ENCODE data around the gene CAPN11. TPM values are rescaled to one million over a fixed set of nuclear protein-coding genes. Genes with fewer than 3 reads are reported as not detected.

Gene CAPN11
- total and polyA plus RNA-seq, 9 of the 15 experiments (the other 6 are each of a cell fraction or from before 2014, with no cell fraction given) = 0.03 to 0.61 (median 0.17) TPM; not detected in 1

- BruUV-seq (replicated peaks) = no TSS peak
- Histone ChIP-seq H3K36me3 (ENCODE audit: control insufficient read depth, insufficient read depth, low read length) (no peaks in the 10 kb centered on the region), H3K9me3 (replicated peaks; ENCODE audit: control insufficient read depth, insufficient read depth, low read depth, low read length) (no peaks in the 10 kb centered on the region), H4K20me1 (replicated peaks; ENCODE audit: control insufficient read depth, insufficient read depth, low read length) (no peaks in the 10 kb centered on the region), H3K9me1 (ENCODE audit: control insufficient read depth, insufficient read depth, low read length) (no peaks in the 10 kb centered on the region), H2AFZ (ENCODE audit: low read depth, low read length) (no peak overlapping the region), H3K79me2 (ENCODE audit: control insufficient read depth, insufficient read depth, low read length) (0 out of 3 replicates have a peak, but pooled peaks cover 2% of the 10 kb centered on the region), H3K4me3 (no peak overlapping the region), H3K9ac (ENCODE audit: insufficient read depth in 1 of 2, low read depth in 2 of 2, low read length in 2 of 2) (peak overlapping the region in 1 of 2 experiments; percentile 53; a peak in 1 of 4 replicates), H3K27me3 (ENCODE audit: control insufficient read depth in 2 of 2, insufficient read depth in 2 of 2, low read length in 2 of 2) (no peaks in the 10 kb centered on the region), H3K4me1 (replicated peaks in 1 of 2; ENCODE audit: control insufficient read depth in 2 of 2, insufficient read depth in 2 of 2, low read length in 2 of 2) (peaks cover 43 to 50% of the 10 kb centered on the region in 2 experiments), H3K27ac (ENCODE audit: extremely low read depth, low read depth, low read length) (no peak overlapping the region), H3K4me2 (ENCODE audit: insufficient read depth, low read length) (no peak overlapping the region)
- FAIRE-seq (no peak), DNase-seq (ENCODE audit: extremely low read depth in 1 of 4, low spot score in 3 of 4) (no peak), ATAC-seq (no peak)
- in situ Hi-C loops (cut with MboI) (no loop called here), intact Hi-C loops (cut with micrococcal nuclease) (no loop called here)
- ChIA-PET POLR2A (interaction anchor here (0.6 to 2.0 kb wide), 7 partner anchors 8 to 544 kb away, joined by 3 to 11 read pairs (median 4); no protein-coding TSS in a partner anchor), CTCF (ENCODE audit: low intra/inter-chr PET ratio) (no interaction called here)
- no peak for TF ChIP-seq RBM22 (IDR thresholded peaks at IDR 0.05; ENCODE audit: low read depth, low read length, poor library complexity, severe bottlenecking)
- no peak for TF ChIP-seq TSC22D4 (tag; IDR thresholded peaks at IDR 0.05)
- peak; percentile 84; the same call in 1 of the 2 replicates for TF ChIP-seq ZBTB33 (CRISPR knock-in tag; IDR thresholded peaks at IDR 0.05)
- 0 out of 4 replicates have a peak, but pooled peaks of 1 of the 2 experiments have one; percentile 34 for TF ChIP-seq FOXA3 (CRISPR knock-in tag; conservative IDR thresholded peaks at IDR 0.05 in 1 of 2, IDR thresholded peaks at IDR 0.05 in 1 of 2)
- no peak for TF ChIP-seq ELK3 (CRISPR knock-in tag; IDR thresholded peaks at IDR 0.05)
- TF ChIP-seq ZNF764 (CRISPR knock-in tag; IDR thresholded peaks at IDR 0.05; ENCODE audit: low read depth) = no peak
- no peak for TF ChIP-seq MECOM (CRISPR knock-in tag; IDR thresholded peaks at IDR 0.05)
- no peak for TF ChIP-seq NR2F6 (CRISPR knock-in tag; IDR thresholded peaks at IDR 0.05)
- TF ChIP-seq GATAD2A (IDR thresholded peaks at IDR 0.05) = no peak
- no peak for TF ChIP-seq ZKSCAN3 (CRISPR knock-in tag; IDR thresholded peaks at IDR 0.05)
- WGBS (ENCODE audit: insufficient coverage, low coverage, missing lambda C conversion rate) = 81% methylated on average over 15 of the region's 16 CpGs
Observed at GRCh38 chr6:44217332-44218143, 58.9 kb downstream of the CAPN11 start.

Measured in K562 (cell line).